Stimulated activated memory B cell treated with anti-CD40 and anti-IgM and Interleukin-4, amounts not matched to agents 10 μg/mL and 1 μg/mL and 100 μg/mL, for 72 hours (primary cell): ENCODE data around the gene SLC49A3.
"Not testable (repeated sequence)": the region's sequence is repeated elsewhere in the genome, so short reads cannot be mapped to it uniquely, and the experiment has no call there.

Experiments used
- ATAC-seq: fragments of 150-1000 bp; cut with Tn5 transposase; 2 replicates; pipeline ENCODE4 v1.10.0; 2021
- H3K27ac Mint-ChIP-seq: one replicate; pipeline ENCODE4 v1.8.0; 2022; ENCODE audit warnings: mild to moderate bottlenecking, mixed read lengths
- H3K27me3 Mint-ChIP-seq: one replicate; pipeline ENCODE4 v1.8.0; 2022; ENCODE audit warnings: mixed read lengths
- H3K36me3 Mint-ChIP-seq: one replicate; pipeline ENCODE4 v1.8.0; 2022; ENCODE audit warnings: mixed read lengths
- H3K4me1 Mint-ChIP-seq: one replicate; pipeline ENCODE4 v1.8.0; 2022; ENCODE audit warnings: mixed read lengths
- H3K4me3 Mint-ChIP-seq: one replicate; pipeline ENCODE4 v1.8.0; 2022; ENCODE audit warnings: mild to moderate bottlenecking, moderate library complexity, mixed read lengths
- H3K9me3 Mint-ChIP-seq: one replicate; pipeline ENCODE4 v1.8.0; 2022; ENCODE audit warnings: mixed read lengths

Gene SLC49A3

DNA sequence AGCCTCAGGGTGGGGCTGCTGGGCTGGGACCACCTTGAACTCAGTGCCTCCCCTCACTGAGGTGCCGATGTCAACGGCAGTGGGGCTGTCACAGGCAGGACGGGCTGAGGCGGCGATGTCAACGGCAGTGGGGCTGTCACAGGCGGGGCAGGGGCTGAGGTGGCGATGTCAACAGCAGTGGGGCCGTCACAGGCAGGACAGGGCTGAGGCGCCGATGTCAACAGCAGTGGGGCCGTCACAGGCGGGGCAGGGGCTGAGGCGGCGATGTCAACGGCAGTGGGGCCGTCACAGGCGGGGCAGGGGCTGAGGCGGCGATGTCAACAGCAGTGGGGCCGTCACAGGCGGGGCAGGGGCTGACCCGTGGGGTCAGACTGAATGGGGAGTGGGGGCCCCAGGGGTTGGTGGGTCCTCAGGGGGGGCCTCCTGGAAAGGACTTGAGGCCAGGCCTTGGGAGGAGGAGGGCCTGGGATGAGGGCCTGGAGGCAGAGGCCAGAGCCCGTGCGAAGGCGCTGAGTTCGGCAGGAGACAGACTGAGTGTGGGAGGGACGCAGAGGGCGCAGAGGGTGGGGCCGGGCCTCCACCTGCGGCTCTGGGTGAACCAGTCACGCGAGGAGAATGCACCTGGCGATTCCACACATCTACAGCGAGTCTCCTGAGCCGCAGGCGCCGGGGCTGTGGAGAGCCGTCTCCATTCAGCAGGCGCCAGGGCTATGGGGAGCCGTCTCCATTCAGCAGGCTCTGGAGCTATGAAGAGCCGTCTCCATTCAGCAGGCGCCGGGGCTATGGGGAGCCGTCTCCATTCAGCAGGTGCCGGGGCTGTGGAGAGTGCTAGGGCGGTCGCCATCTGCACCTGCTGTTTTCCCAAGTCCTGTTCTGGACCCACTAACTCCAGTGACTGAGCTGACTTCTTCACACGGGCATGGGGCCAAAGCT lies 37.7 kb downstream of the SLC49A3 start:
- H3K4me3 Mint-ChIP-seq: no peak overlapping the region

DNA sequence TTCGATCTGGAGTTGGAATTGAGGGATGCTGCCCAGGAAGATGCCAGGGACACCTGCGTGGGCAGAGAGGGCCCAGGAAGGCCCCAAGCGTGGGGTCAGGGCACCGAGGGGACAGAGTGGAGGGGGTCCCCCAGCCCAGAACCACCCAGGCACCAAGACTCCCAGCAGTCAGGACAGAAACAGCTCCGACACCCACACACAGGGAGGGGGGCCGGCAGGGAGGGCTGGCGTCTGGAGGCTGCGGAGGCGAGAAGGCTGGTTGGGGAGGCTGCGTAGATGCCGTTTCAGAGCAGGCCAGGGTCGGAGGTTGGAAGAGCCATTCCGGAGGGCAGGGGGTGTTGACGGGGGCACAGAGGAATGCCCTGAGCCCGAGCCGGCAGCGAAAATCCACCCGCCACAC lies 38.5 kb downstream of the SLC49A3 start:
- no peak for ATAC-seq
- Mint-ChIP-seq H3K4me1 (no peaks in the 10 kb centered on the region), H3K27me3 (peaks cover 66% of the 10 kb centered on the region)

More for the DNA sequence above, 37.7 kb downstream of the SLC49A3 start:
- H3K4me1 Mint-ChIP-seq: no peaks in the 10 kb centered on the region
- H3K27ac Mint-ChIP-seq: no peak overlapping the region
- no peaks in the 10 kb centered on the region for H3K9me3 Mint-ChIP-seq
- H3K36me3 Mint-ChIP-seq: no peaks in the 10 kb centered on the region
- peaks cover 59% of the 10 kb centered on the region for H3K27me3 Mint-ChIP-seq
- no peak for ATAC-seq

DNA sequence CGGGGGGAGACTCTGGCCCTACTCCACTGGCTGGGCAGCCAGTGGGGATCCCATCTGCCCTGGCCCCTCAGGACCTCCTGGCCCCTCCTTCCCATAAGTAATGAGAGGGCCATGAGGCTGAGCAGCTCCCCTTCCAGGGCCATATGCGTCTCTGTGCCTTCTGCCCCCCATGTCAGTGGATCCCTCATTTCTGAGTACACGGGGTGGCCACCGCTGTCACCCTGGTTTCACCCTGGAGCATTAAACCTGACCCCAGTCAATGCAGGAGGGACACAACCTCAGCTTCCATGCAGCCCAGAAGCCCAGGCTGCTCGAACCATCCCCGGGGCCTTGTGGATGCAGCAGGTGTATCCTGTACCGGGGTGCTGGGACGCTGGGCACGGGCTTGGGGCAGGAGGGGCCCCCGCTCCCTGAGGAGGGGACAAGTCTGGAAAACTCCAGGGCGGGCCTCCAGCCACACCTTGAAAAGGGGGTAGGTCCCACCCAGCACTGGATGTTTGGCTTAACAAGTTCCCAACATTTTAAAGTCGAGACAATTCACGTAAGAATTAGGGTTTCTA lies 39.1 kb downstream of the SLC49A3 start:
- Mint-ChIP-seq H3K27me3 (peaks cover 72% of the 10 kb centered on the region), H3K36me3 (no peaks in the 10 kb centered on the region), H3K27ac (no peak overlapping the region), H3K4me3 (no peak overlapping the region), H3K4me1 (no peaks in the 10 kb centered on the region), H3K9me3 (peaks cover 4% of the 10 kb centered on the region)
- ATAC-seq: no peak

More for the DNA sequence above, 38.5 kb downstream of the SLC49A3 start:
- no peak overlapping the region for H3K4me3 Mint-ChIP-seq
- no peaks in the 10 kb centered on the region for H3K36me3 Mint-ChIP-seq
- no peak overlapping the region for H3K27ac Mint-ChIP-seq
- H3K9me3 Mint-ChIP-seq: peaks cover 2% of the 10 kb centered on the region

DNA sequence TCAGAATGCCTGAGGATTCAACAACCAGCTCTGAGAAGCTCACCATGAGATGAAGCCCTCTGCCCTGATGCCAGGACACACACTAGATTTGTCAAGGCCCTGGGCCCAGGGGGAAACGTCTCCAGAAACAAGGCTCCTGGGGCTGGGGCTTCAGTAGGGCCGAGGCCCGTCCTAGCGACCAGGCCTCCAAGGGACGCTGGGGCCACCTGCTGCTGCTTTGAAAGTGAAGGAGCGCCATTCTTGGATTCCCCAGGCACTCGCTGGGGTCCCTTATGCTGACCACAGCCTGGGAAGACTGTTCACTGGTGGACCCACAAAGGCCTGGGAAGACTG lies 39.7 kb downstream of the SLC49A3 start:
- Mint-ChIP-seq H3K4me1 (no peaks in the 10 kb centered on the region), H3K4me3 (no peak overlapping the region), H3K36me3 (no peaks in the 10 kb centered on the region), H3K9me3 (peaks cover 6% of the 10 kb centered on the region), H3K27me3 (peaks cover 72% of the 10 kb centered on the region), H3K27ac (no peak overlapping the region)
- ATAC-seq: no peak

GRCh38 chr4:648579-649292 lies 40.2 kb downstream of the SLC49A3 start:
- Mint-ChIP-seq H3K27me3 (peaks cover 67% of the 10 kb centered on the region), H3K4me1 (no peaks in the 10 kb centered on the region), H3K4me3 (no peak overlapping the region), H3K27ac (no peak overlapping the region), H3K36me3 (no peaks in the 10 kb centered on the region), H3K9me3 (peaks cover 6% of the 10 kb centered on the region)
- ATAC-seq: no peak

DNA sequence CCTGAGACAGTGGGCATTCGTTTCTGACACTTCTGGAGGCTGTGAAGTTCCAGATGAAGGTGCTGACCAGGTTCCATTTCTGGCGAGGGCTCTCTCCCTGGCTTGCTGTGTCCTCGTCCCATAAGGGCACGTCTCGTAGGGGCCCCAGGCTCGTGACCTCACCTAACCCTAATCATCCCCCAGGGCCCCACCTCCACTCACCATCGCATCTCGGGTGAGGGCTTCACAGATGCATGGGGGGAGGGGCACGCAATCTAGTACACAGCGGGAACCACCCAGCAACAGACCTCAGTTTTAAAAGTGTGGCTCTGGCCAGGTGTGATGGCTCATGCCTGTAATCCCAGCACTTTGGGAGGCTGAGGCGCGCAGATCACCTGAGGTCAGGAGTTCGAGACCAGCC lies 41.5 kb downstream of the SLC49A3 start:
- no peak for ATAC-seq
- no peaks in the 10 kb centered on the region for H3K4me1 Mint-ChIP-seq
- H3K27me3 Mint-ChIP-seq: peaks cover 54% of the 10 kb centered on the region
- H3K27ac Mint-ChIP-seq: no peak overlapping the region
- peaks cover 6% of the 10 kb centered on the region for H3K9me3 Mint-ChIP-seq
- no peaks in the 10 kb centered on the region for H3K36me3 Mint-ChIP-seq
- H3K4me3 Mint-ChIP-seq: no peak overlapping the region

DNA sequence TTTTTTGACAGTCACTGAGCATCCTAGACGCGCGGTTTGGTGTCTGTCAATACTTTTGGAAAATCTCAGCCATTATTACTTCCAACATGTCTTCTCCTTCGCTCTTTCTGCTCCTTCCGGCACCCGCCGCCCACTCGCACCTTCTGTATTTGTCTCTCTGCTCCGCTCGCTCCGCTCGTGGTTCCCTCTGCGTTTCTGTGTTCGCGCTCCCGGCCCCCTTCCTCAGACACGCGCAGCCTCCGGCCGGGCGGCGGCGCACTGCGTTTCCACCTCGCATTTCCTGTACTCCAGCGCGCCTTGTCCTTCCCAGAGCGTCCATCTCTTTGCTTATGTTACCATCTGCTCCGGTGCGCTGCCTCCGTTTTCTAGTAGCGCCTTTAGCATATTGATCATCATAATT lies 42.5 kb downstream of the SLC49A3 start:
- no peak overlapping the region for H3K4me3 Mint-ChIP-seq
- no peaks in the 10 kb centered on the region for H3K36me3 Mint-ChIP-seq
- no peak for ATAC-seq
- no peak overlapping the region for H3K27ac Mint-ChIP-seq
- H3K27me3 Mint-ChIP-seq: peaks cover 49% of the 10 kb centered on the region
- H3K9me3 Mint-ChIP-seq: peaks cover 6% of the 10 kb centered on the region
- no peaks in the 10 kb centered on the region for H3K4me1 Mint-ChIP-seq

DNA sequence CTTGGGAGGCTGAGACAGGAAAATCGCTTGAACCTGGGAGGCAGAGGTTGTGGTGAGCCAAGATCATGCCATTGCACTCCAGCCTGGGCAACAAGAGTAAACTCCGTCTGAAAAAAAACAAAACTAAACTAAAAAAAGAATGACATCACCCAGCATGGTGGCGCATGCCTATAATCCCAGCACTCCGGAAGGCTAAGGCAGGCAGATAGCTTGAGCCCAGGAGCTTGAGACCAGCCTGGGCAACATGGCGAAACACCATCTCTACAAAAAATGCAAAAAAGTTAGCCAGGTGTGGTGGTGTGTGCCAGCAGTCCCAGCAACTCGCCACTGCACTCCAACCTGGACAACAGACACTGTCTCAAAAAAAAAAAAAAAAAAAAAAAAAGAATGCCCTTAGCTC lies 46.6 kb downstream of the SLC49A3 start:
- not testable (repeated sequence) for H3K9me3 Mint-ChIP-seq, H3K4me1 Mint-ChIP-seq, H3K27ac Mint-ChIP-seq, ATAC-seq, H3K4me3 Mint-ChIP-seq, H3K36me3 Mint-ChIP-seq
- H3K27me3 Mint-ChIP-seq: peaks cover 66% of the 10 kb centered on the region

- H3K27ac Mint-ChIP-seq: no peak overlapping the region
- peaks cover 8% of the 10 kb centered on the region for H3K9me3 Mint-ChIP-seq
- H3K36me3 Mint-ChIP-seq: no peaks in the 10 kb centered on the region
- H3K4me1 Mint-ChIP-seq: no peaks in the 10 kb centered on the region
- ATAC-seq: no peak
- H3K4me3 Mint-ChIP-seq: no peak overlapping the region
- H3K27me3 Mint-ChIP-seq: peaks cover 61% of the 10 kb centered on the region
These were observed 51.2 kb downstream of the SLC49A3 start for GRCh38 chr4:637536-638280.

GRCh38 chr4:636628-637159 lies 52.3 kb downstream of the SLC49A3 start:
- H3K36me3 Mint-ChIP-seq: no peaks in the 10 kb centered on the region
- no peak overlapping the region for H3K4me3 Mint-ChIP-seq
- no peaks in the 10 kb centered on the region for H3K4me1 Mint-ChIP-seq
- ATAC-seq: no peak
- peaks cover 61% of the 10 kb centered on the region for H3K27me3 Mint-ChIP-seq
- peaks cover 12% of the 10 kb centered on the region for H3K9me3 Mint-ChIP-seq
- H3K27ac Mint-ChIP-seq: no peak overlapping the region

DNA sequence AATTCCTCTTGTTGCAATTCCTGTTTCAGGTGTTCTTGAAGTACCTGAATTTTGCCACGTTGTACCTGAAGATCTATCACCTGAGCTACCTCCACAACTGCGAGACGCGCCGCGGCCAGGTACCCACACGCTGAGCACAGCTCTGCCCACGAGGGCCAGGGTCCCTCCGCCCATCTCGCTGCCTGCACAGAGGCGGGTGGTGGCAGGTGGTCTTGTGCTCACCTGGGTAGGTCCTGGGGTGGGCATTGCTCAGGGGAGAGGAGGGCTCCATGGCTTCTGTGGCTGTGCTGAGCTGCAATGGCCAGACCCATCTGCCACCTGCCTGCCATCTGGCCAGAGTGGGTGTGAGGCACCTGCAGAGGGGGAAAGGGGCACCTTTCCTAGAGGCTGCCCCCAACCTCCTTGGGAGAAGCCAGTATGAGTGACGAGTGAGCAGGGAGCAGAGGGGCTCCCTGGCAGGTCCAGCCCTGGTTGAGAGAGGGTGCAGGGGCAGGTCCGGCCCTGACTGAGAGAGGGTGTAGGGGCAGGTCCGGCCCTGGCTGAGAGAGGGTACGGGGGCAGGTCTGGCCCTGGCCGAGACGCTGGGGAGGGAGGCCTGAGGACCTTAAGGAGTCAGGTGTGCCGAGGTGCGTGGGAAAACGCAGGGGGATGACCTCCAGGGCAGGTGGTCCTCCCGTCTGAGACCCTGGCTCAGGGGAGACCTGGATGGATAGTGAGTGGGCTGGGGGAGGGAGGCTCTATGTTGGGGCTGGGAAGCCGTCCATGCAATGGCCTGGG lies 52.9 kb downstream of the SLC49A3 start:
- Mint-ChIP-seq H3K9me3 (peaks cover 18% of the 10 kb centered on the region), H3K4me1 (no peaks in the 10 kb centered on the region), H3K27me3 (peaks cover 58% of the 10 kb centered on the region), H3K36me3 (no peaks in the 10 kb centered on the region), H3K4me3 (no peak overlapping the region), H3K27ac (no peak overlapping the region)
- ATAC-seq: no peak

DNA sequence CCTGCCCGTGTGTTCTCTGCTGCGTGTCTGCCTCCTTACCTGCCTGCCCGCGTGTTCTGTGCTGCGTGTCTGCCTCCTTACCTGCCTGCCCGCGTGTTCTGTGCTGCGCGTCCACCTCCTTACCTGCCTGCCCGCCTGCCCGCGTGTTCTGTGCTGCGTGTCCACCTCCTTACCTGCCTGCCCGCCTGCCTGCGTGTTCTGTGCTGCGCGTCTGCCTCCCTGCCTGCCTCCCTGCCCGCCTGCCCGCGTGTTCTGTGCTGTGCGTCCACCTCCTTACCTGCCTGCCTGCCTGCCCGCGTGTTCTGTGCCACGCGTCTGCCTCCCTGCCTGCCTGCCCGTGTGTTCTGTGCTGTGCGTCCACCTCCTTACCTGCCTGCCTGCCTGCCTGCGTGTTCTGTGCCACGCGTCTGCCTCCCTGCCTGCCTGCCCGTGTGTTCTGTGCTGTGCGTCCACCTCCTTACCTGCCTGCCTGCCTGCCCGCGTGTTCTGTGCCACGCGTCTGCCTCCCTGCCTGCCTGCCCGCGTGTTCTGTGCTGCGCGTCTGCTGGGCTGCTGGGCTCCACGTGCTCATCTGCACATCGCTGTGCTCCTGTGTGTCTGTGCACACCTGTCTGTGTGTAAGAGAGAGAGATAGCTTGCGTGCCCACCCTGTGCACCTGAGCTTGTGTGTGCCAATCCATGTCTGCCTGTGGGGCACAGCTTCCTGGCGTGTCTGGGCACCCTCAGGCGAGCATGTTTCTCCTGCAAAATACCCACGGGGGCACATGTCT lies 53.7 kb downstream of the SLC49A3 start:
- H3K36me3 Mint-ChIP-seq, H3K4me3 Mint-ChIP-seq, H3K4me1 Mint-ChIP-seq, ATAC-seq, H3K27ac Mint-ChIP-seq: not testable (repeated sequence)
- Mint-ChIP-seq H3K9me3 (peaks cover 16% of the 10 kb centered on the region), H3K27me3 (peaks cover 50% of the 10 kb centered on the region)

- no peak overlapping the region for H3K27ac Mint-ChIP-seq
- H3K4me1 Mint-ChIP-seq: no peaks in the 10 kb centered on the region
- H3K9me3 Mint-ChIP-seq: peaks cover 16% of the 10 kb centered on the region
- H3K36me3 Mint-ChIP-seq: no peaks in the 10 kb centered on the region
- H3K4me3 Mint-ChIP-seq: no peak overlapping the region
- ATAC-seq: no peak
- H3K27me3 Mint-ChIP-seq: peaks cover 50% of the 10 kb centered on the region
These were observed 54.4 kb downstream of the SLC49A3 start for GRCh38 chr4:634599-634985.
